ENCODE data around the gene CD300LD.

The CD300LD gene

DNA sequence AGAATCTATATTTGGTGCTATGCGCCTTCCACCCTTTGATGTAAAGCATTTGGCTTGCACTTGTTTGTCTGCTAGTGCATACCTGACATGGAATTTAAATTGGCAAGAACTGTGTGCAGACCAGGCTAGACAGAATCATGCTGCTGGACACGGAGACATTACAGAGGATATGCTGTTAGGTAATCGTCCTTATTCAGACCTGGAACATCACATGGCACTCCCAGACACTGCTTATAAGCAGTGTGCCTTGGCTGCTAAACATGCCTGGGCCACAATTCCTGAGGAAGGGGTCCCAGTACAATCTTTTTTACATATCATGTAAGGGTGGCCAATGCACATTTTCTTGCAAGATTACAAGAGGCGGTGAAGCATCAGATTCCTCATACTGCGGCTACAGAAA is 6.4 kb downstream of the CD300LD start:
- in situ Hi-C loops (cut with HindIII; ENCODE audit: low pct_ligation_motif_present, low sequenced_read_pairs): no loop called here
- no peak for DNase-seq

DNA sequence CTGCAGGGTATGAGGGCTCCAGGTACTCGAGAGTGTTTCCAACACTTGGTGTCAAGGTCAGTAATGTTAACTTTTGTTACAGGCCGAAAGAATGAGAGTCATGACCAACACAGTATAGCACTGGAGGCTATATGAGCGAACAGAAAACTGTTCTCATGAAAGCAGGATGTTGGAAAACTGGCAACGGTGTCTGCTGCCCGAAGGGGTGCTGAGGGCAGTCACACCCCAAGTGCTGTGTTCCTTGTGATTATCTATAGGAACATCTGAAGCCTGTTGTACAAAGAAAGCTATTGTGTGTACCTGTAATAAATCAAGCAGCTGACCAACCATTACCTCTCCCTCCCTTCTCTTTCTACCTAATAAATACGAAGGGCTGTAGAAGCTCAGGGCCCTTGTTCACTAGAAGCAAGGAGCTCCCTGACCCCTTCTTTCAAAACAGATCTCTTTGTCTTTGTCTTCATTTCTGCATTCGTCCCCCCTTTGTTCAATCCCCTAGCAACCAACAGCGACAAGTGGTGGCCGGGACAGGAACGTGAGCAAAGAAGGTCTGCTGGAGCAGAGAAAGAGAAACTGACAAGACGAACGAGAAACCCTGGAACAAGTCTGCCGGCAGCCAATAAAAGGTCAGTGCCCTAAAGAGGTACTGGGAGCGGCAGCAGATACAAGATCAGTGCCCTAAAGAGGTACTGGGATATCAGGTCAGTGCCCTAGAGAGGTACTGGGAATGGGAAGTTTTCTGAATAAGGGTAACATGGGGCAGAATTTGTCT is 7.6 kb downstream of the CD300LD start:
- TF ChIP-seq, protein P1, sequence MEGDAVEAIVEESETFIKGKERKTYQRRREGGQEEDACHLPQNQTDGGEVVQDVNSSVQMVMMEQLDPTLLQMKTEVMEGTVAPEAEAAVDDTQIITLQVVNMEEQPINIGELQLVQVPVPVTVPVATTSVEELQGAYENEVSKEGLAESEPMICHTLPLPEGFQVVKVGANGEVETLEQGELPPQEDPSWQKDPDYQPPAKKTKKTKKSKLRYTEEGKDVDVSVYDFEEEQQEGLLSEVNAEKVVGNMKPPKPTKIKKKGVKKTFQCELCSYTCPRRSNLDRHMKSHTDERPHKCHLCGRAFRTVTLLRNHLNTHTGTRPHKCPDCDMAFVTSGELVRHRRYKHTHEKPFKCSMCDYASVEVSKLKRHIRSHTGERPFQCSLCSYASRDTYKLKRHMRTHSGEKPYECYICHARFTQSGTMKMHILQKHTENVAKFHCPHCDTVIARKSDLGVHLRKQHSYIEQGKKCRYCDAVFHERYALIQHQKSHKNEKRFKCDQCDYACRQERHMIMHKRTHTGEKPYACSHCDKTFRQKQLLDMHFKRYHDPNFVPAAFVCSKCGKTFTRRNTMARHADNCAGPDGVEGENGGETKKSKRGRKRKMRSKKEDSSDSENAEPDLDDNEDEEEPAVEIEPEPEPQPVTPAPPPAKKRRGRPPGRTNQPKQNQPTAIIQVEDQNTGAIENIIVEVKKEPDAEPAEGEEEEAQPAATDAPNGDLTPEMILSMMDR (IDR thresholded peaks at IDR 0.05; ENCODE audit: low read depth, low read length, missing control alignments): no peak
- Histone ChIP-seq H3K36me3 (replicated peaks) (no peaks in the 10 kb centered on the region), H3K27ac (no peak overlapping the region), H3K4me3 (ENCODE audit: low read depth, low read length) (no peak overlapping the region), H3K27me3 (replicated peaks) (no peaks in the 10 kb centered on the region)
- in situ Hi-C loops (cut with HindIII; ENCODE audit: low pct_ligation_motif_present, low sequenced_read_pairs): no loop called here
- DNase-seq: no peak

More for the DNA sequence above, 6.4 kb downstream of the CD300LD start:
- H3K36me3 ChIP-seq (replicated peaks): no peaks in the 10 kb centered on the region
- TF ChIP-seq, protein P1 (IDR thresholded peaks at IDR 0.05; ENCODE audit: low read depth, low read length, missing control alignments): no peak
- H3K27me3 ChIP-seq (replicated peaks): no peaks in the 10 kb centered on the region
- no peak overlapping the region for H3K4me3 ChIP-seq (ENCODE audit: low read depth, low read length)
- no peak overlapping the region for H3K27ac ChIP-seq

DNA sequence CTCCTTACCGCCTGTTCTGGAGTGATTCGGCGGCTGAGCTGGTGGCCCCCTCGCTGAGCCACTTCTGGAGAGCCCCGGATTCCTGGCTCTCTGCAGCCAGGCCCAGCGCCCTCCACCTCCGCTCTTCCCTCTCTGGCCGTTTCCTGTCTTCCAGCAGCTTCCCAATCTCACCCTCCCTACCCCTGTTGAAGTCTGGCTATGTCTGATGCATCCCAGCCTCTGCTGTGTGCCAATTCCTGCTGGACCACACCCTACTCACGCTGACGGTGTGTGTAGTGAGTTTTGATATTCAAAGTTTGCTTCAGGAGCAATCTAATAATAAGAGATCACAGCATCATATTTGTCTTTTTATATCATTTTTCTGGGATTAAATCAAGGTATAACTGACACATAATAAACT is 9.4 kb downstream of the CD300LD start:
- Histone ChIP-seq H3K27me3 (replicated peaks) (no peaks in the 10 kb centered on the region), H3K36me3 (replicated peaks) (no peaks in the 10 kb centered on the region)
- in situ Hi-C loops (cut with HindIII; ENCODE audit: low pct_ligation_motif_present, low sequenced_read_pairs): no loop called here

DNA sequence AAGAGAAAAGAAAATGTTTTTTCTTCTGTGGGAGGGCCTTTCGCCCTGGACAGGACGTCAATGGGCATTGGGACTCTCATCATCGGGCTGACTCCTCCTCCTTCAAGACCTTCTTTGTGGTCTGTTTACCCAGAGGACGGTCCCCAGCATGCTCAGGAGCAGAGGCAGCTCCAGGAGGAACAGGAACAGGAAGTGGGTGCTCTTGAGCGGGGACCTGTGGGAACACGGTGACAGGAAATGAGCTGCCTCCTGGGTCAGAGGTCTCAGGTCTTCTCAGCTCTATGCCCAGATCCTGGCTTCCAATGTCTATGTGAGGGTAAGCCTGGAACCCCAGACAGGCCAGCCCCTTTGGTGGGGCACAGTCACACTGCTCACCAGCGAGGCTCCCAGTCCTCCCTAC is 12.2 kb downstream of the CD300LD start:
- DNase-seq: no peak
- H3K36me3 ChIP-seq (replicated peaks): no peaks in the 10 kb centered on the region
- in situ Hi-C loops (cut with HindIII; ENCODE audit: low pct_ligation_motif_present, low sequenced_read_pairs): no loop called here
- no peaks in the 10 kb centered on the region for H3K27me3 ChIP-seq (replicated peaks)
- TF ChIP-seq, protein P1 (IDR thresholded peaks at IDR 0.05; ENCODE audit: low read depth, low read length, missing control alignments): no peak
- H3K4me3 ChIP-seq (ENCODE audit: low read depth, low read length): no peak overlapping the region
- H3K27ac ChIP-seq: no peak overlapping the region

More for the DNA sequence above, 9.4 kb downstream of the CD300LD start:
- DNase-seq: no peak
- H3K27ac ChIP-seq: no peak overlapping the region
- TF ChIP-seq, protein P1 (IDR thresholded peaks at IDR 0.05; ENCODE audit: low read depth, low read length, missing control alignments): no peak
- H3K4me3 ChIP-seq (ENCODE audit: low read depth, low read length): no peak overlapping the region

DNA sequence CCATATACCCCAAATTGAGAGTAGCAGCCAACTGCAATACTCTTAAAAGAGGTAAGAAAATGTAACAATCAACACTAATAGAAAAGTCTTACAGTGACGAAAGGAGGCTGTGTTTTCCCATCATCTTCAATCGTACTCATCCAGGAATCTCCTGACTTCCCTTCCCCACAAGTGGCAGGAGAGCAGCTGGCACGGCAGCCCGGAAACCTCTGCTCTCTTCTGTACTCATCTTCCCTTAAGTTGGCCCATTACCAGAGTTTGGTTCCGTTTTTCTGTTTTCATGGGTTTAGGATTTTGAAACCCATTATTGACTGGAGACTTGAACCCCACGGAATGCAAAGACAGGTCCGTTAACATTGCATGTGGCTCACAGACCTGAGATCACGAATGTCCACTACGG is 13.1 kb downstream of the CD300LD start:
- in situ Hi-C loops (cut with HindIII; ENCODE audit: low pct_ligation_motif_present, low sequenced_read_pairs): no loop called here
- DNase-seq: no peak
- H3K4me3 ChIP-seq (ENCODE audit: low read depth, low read length): no peak overlapping the region
- H3K27me3 ChIP-seq (replicated peaks): no peaks in the 10 kb centered on the region
- no peak overlapping the region for H3K27ac ChIP-seq
- H3K36me3 ChIP-seq (replicated peaks): no peaks in the 10 kb centered on the region
- TF ChIP-seq, protein P1 (IDR thresholded peaks at IDR 0.05; ENCODE audit: low read depth, low read length, missing control alignments): no peak
